ENCODE results near the gene SRBD1. TPM values are rescaled to one million over a fixed set of nuclear protein-coding genes. Genes with fewer than 3 reads are reported as not detected.

Gene SRBD1
- total and polyA plus RNA-seq, 10 donors: 4.6 to 57.8 (median 25.8) TPM

DNA sequence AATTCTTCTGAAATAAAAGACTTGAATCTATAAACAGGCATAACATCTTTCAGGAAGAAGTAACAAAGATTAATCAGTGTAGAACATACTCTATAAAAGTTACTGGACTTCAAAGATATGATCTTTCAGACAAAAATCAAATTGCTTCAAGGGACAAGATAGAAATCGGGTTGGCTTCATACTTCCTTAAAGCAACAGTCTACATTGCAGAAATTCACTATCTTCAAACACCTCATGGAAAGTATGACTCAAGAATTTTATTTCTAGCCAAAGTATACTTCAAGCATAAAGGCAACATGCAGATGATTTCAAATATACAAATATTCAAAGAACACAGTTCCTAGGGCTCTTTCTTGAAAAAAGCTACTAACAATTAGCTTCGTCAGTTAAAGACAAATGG lies 240.7 kb downstream of the SRBD1 start:
- 84 to 91% (median 90%) methylated on average over 2 of the region's 2 CpGs for WGBS, 5 donors
- Histone ChIP-seq H3K9me3 (no peaks in the 10 kb centered on the region), H3K36me3 (no peaks in the 10 kb centered on the region), H3K4me1 (no peaks in the 10 kb centered on the region), H3K27me3 (replicated peaks in 1 of 7) (no peaks in the 10 kb centered on the region), H3K27ac (no peak overlapping the region), H3K4me3 (no peak overlapping the region)
- DNase-seq: no peak
- intact Hi-C loops (cut with DNase I; ENCODE audit: low total_unique reads): no loop called here
- TF ChIP-seq POLR2A (IDR thresholded peaks at IDR 0.05) (no peak), CTCF (IDR thresholded peaks at IDR 0.05 in 8 of 11, conservative IDR thresholded peaks at IDR 0.05 in 3 of 11) (no peak), POLR2AphosphoS5 (IDR thresholded peaks at IDR 0.05) (no peak)

- intact Hi-C loops (cut with DNase I; ENCODE audit: low total_unique reads): no loop called here
- Histone ChIP-seq H3K9me3 (no peaks in the 10 kb centered on the region), H3K4me1 (no peaks in the 10 kb centered on the region), H3K27me3 (replicated peaks in 1 of 7) (no peaks in the 10 kb centered on the region), H3K36me3 (no peaks in the 10 kb centered on the region), H3K4me3 (no peak overlapping the region), H3K27ac (no peak overlapping the region)
- DNase-seq: no peak
- WGBS, 5 donors: 96 to 100% (median 98%) methylated on average over 1 of the region's 1 CpG
- TF ChIP-seq CTCF (IDR thresholded peaks at IDR 0.05 in 8 of 11, conservative IDR thresholded peaks at IDR 0.05 in 3 of 11): no peak
- TF ChIP-seq POLR2AphosphoS5 (IDR thresholded peaks at IDR 0.05): no peak
- TF ChIP-seq POLR2A (IDR thresholded peaks at IDR 0.05): no peak
These were observed 242.3 kb downstream of the SRBD1 start for GRCh38 chr2:45368792-45369191.

DNA sequence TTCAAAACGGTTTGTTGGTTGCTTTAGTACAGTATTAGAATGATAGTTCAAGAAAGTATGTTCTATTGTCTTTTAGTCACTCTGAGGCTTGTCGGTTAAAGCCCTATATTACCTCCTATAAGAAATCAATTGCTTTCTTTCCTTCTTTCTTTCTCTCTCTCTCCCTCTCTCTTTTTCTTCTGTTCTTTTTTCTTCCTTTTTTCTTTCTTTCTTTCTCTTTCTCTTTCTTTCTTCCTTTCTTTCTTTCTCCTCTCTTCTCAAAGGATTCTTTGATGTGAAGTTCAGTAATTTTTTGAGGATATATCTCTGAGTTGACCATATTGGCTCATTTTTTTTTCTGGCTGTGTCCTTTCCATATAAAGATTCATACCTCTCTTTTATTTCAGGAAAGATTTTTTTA lies 249.4 kb downstream of the SRBD1 start:
- Histone ChIP-seq H3K9me3 (no peaks in the 10 kb centered on the region), H3K4me3 (no peak overlapping the region), H3K36me3 (no peaks in the 10 kb centered on the region), H3K27me3 (replicated peaks in 1 of 7) (no peaks in the 10 kb centered on the region), H3K4me1 (no peaks in the 10 kb centered on the region), H3K27ac (no peak overlapping the region)
- TF ChIP-seq CTCF (IDR thresholded peaks at IDR 0.05 in 8 of 11, conservative IDR thresholded peaks at IDR 0.05 in 3 of 11) (no peak), POLR2A (IDR thresholded peaks at IDR 0.05) (no peak), POLR2AphosphoS5 (IDR thresholded peaks at IDR 0.05) (no peak)
- WGBS, 5 donors: 80 to 93% (median 85%) methylated on average over 2 of the region's 2 CpGs
- intact Hi-C loops (cut with DNase I; ENCODE audit: low total_unique reads): no loop called here
- no peak for DNase-seq

- 92 to 97% (median 92%) methylated on average over 2 of the region's 2 CpGs for WGBS, 5 donors
- intact Hi-C loops (cut with DNase I; ENCODE audit: low total_unique reads): no loop called here
These were observed 256.3 kb downstream of the SRBD1 start for GRCh38 chr2:45354776-45355175.

More at GRCh38 chr2:45354776-45355175, 256.3 kb downstream of the SRBD1 start:
- Histone ChIP-seq H3K4me3 (no peak overlapping the region), H3K27ac (peak overlapping the region in 2 of 8 donors; percentile 11 to 18), H3K36me3 (no peaks in the 10 kb centered on the region), H3K27me3 (replicated peaks in 1 of 7) (no peaks in the 10 kb centered on the region), H3K4me1 (no peaks in the 10 kb centered on the region), H3K9me3 (no peaks in the 10 kb centered on the region)
- no peak for DNase-seq
- no peak for TF ChIP-seq POLR2A (IDR thresholded peaks at IDR 0.05)
- TF ChIP-seq CTCF (IDR thresholded peaks at IDR 0.05 in 8 of 11, conservative IDR thresholded peaks at IDR 0.05 in 3 of 11): no peak
- TF ChIP-seq POLR2AphosphoS5 (IDR thresholded peaks at IDR 0.05): no peak

Data from spleen (tissue), 11 donors.